MM.1S (cell line): ENCODE measurements around the gene ACKR4.
A peak's percentile ranks its signal among the peaks of the same experiment; 100 is the strongest.

Experiments
- DNase-seq: peaks from one replicate; pipeline ENCODE4 v3.0.0-alpha.2; 2015
- H2AFZ ChIP-seq: fragments of 300-600 bp; sonication (generic); 2 replicates; pipeline ENCODE4 v1.6.0; 2016; ENCODE audit warnings: antibody characterized with exemption, low read length
- H3F3A ChIP-seq: fragments of 300-600 bp; sonication (generic); 2 replicates; pipeline ENCODE4 v1.6.1; 2016; ENCODE audit warnings: mild to moderate bottlenecking, antibody characterized with exemption, low read length, moderate library complexity, mixed read lengths; ENCODE audit not compliant: insufficient read depth
- H3K27ac ChIP-seq: fragments of 300-600 bp; sonication (generic); 2 replicates; pipeline ENCODE4 v1.5.1; 2016; ENCODE audit warnings: mild to moderate bottlenecking, low read length
- H3K27me3 ChIP-seq: fragments of 300-600 bp; sonication (generic); replicated peaks from 2 replicates; pipeline ENCODE4 v1.6.0; 2016; ENCODE audit warnings: low read length; ENCODE audit not compliant: insufficient read depth
- H3K36me3 ChIP-seq: fragments of 300-600 bp; sonication (generic); replicated peaks from 2 replicates; pipeline ENCODE4 v1.6.1; 2016; ENCODE audit warnings: mild to moderate bottlenecking, low read length, mixed read lengths; ENCODE audit not compliant: insufficient read depth
- H3K4me1 ChIP-seq: fragments of 300-600 bp; sonication (generic); 2 replicates; pipeline ENCODE4 v1.6.1; 2016; ENCODE audit warnings: low read length, mixed read lengths
- H3K4me2 ChIP-seq: fragments of 300-600 bp; sonication (generic); 2 replicates; pipeline ENCODE4 v1.6.0; 2016; ENCODE audit warnings: low read depth, low read length
- H3K4me3 ChIP-seq: fragments of 300-600 bp; sonication (generic); 2 replicates; pipeline ENCODE4 v1.5.1; 2016; ENCODE audit warnings: low read length, mixed read lengths
- H3K79me2 ChIP-seq: fragments of 300-600 bp; sonication (generic); 2 replicates; pipeline ENCODE4 v1.6.1; 2016; ENCODE audit warnings: mixed run types, low read length, mixed read lengths
- H3K9ac ChIP-seq: fragments of 300-600 bp; sonication (generic); 2 replicates; pipeline ENCODE4 v1.6.1; 2016; ENCODE audit warnings: low read length, mixed read lengths
- H3K9me2 ChIP-seq: fragments of 300-600 bp; sonication (generic); replicated peaks from 2 replicates; pipeline ENCODE4 v1.6.1; 2016; ENCODE audit warnings: mild to moderate bottlenecking, low read length, mixed read lengths; ENCODE audit not compliant: insufficient read depth
- H3K9me3 ChIP-seq: fragments of 300-600 bp; sonication (generic); replicated peaks from 2 replicates; pipeline ENCODE4 v1.6.1; 2016; ENCODE audit warnings: mild to moderate bottlenecking, low read length, mixed read lengths; ENCODE audit not compliant: insufficient read depth
- H4K20me1 ChIP-seq: fragments of 300-600 bp; sonication (generic); 2 replicates; pipeline ENCODE4 v1.6.1; 2016; ENCODE audit warnings: mild to moderate bottlenecking, low read length, moderate library complexity, mixed read lengths; ENCODE audit not compliant: insufficient read depth
- EZH2 ChIP-seq: fragments of 300-600 bp; sonication (generic); optimal IDR thresholded peaks from 2 replicates; pipeline ENCODE3; 2017; ENCODE audit warnings: low read depth, mild to moderate bottlenecking, antibody characterized with exemption, low read length, mixed read lengths
- EZH2phosphoT487 ChIP-seq: fragments of 300-600 bp; sonication (generic); IDR thresholded peaks from 2 replicates; pipeline ENCODE4 v1.6.1; 2018; ENCODE audit warnings: antibody characterized with exemption, low read length
- TF ChIP-seq, protein P1 (sequence below): fragments of 300-600 bp; sonication (generic); IDR thresholded peaks from 2 replicates; pipeline ENCODE4 v1.5.1; 2016; ENCODE audit warnings: antibody characterized with exemption, low read length, mixed read lengths

Gene ACKR4

DNA sequence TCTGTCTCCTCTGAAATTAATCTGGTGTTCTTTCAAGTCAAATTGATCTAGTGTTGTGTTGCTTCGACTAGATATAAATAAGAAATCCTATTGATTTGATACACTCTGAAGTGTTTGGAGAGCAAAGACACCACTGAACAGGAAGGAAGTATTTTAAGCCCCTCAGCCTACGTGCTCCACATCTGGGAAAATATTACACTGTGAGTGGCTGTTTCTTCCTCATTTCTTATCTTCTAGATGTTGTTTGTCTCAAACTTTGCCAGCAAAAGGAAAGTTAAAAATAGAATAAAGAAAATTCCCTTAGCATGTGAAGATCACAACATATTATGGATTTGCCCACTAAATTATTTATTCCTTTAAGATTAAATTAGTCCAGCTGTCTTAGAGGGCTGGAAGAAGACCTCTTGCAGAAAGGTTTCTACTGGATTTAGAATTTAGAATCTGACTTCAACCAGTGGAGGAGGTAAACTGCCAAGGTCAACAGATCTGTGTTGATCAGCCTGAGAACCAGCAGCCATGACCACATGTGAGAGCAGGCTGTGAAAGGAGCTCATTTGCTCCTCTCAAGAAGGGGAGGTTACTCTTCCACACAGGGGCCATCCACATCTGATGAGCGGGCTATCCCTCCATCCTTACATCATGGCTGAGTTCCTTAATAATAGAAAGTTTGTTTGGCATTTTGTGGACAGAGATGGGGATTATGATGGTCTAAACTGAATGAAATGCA lies 46.3 kb upstream of the ACKR4 start:
- H3K79me2 ChIP-seq, result no peaks in the 10 kb centered on the region
- no peaks in the 10 kb centered on the region for H3K9me3 ChIP-seq
- peak; percentile 33 for DNase-seq
- peaks cover 22% of the 10 kb centered on the region for H3F3A ChIP-seq
- no peaks in the 10 kb centered on the region for H3K9me2 ChIP-seq
- peak overlapping the region; percentile 16; the same call in 1 of the 2 replicates for H3K9ac ChIP-seq
- peak overlapping the region; percentile 57 for H3K4me2 ChIP-seq
- H2AFZ ChIP-seq, result no peak overlapping the region
- peak overlapping the region; percentile 83 for H3K27ac ChIP-seq
- TF ChIP-seq EZH2phosphoT487, result no peak
- no peak for TF ChIP-seq EZH2
- TF ChIP-seq, protein P1, sequence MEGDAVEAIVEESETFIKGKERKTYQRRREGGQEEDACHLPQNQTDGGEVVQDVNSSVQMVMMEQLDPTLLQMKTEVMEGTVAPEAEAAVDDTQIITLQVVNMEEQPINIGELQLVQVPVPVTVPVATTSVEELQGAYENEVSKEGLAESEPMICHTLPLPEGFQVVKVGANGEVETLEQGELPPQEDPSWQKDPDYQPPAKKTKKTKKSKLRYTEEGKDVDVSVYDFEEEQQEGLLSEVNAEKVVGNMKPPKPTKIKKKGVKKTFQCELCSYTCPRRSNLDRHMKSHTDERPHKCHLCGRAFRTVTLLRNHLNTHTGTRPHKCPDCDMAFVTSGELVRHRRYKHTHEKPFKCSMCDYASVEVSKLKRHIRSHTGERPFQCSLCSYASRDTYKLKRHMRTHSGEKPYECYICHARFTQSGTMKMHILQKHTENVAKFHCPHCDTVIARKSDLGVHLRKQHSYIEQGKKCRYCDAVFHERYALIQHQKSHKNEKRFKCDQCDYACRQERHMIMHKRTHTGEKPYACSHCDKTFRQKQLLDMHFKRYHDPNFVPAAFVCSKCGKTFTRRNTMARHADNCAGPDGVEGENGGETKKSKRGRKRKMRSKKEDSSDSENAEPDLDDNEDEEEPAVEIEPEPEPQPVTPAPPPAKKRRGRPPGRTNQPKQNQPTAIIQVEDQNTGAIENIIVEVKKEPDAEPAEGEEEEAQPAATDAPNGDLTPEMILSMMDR, result no peak
- no peaks in the 10 kb centered on the region for H4K20me1 ChIP-seq
- H3K36me3 ChIP-seq, result no peaks in the 10 kb centered on the region
- H3K27me3 ChIP-seq, result no peaks in the 10 kb centered on the region
- peak overlapping the region; percentile 2; the same call in 1 of the 2 replicates for H3K4me3 ChIP-seq
- H3K4me1 ChIP-seq, result peaks cover 36% of the 10 kb centered on the region

DNA sequence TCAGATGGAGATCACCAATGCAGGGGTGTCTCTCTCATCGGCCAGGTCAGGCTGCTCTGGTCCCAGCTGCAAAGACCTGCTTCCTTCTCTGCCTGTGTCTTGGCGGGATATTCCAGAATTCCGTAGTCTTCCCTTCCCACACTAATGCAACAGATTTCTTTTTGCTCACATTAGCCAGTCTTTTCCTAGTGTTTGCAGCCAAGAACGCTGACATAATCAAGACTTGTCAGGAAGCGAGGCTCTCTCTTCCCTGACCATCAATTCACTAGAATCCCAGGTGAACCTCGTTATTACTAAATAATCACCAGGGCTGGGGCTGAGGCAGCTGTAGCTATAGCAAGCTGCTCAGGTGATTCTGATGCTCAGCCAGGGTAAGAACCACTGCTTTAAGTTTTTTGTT lies 43.2 kb upstream of the ACKR4 start:
- H3K9ac ChIP-seq, result no peak overlapping the region
- no peaks in the 10 kb centered on the region for H3K36me3 ChIP-seq
- no peaks in the 10 kb centered on the region for H3K79me2 ChIP-seq
- TF ChIP-seq EZH2phosphoT487 (no peak), EZH2 (no peak)
- TF ChIP-seq, protein P1, result no peak
- H3F3A ChIP-seq, result peaks cover 22% of the 10 kb centered on the region
- no peaks in the 10 kb centered on the region for H3K27me3 ChIP-seq
- no peak overlapping the region for H3K27ac ChIP-seq
- H3K9me2 ChIP-seq, result no peaks in the 10 kb centered on the region
- no peak overlapping the region for H3K4me3 ChIP-seq
- no peaks in the 10 kb centered on the region for H4K20me1 ChIP-seq
- no peak for DNase-seq
- no peaks in the 10 kb centered on the region for H3K9me3 ChIP-seq
- no peak overlapping the region for H3K4me2 ChIP-seq
- no peak overlapping the region for H2AFZ ChIP-seq
- peaks cover 36% of the 10 kb centered on the region for H3K4me1 ChIP-seq

GRCh38 chr3:132554437-132554836 lies 42.6 kb upstream of the ACKR4 start:
- Histone ChIP-seq H3K9me3 (no peaks in the 10 kb centered on the region), H3K27me3 (no peaks in the 10 kb centered on the region), H2AFZ (no peak overlapping the region), H3K4me3 (no peak overlapping the region), H3F3A (peaks cover 19% of the 10 kb centered on the region), H3K27ac (no peak overlapping the region), H3K4me1 (peaks cover 29% of the 10 kb centered on the region), H3K4me2 (no peak overlapping the region), H3K9ac (no peak overlapping the region), H4K20me1 (no peaks in the 10 kb centered on the region), H3K36me3 (no peaks in the 10 kb centered on the region), H3K79me2 (no peaks in the 10 kb centered on the region), H3K9me2 (no peaks in the 10 kb centered on the region)
- no peak for DNase-seq
- TF ChIP-seq EZH2 (no peak), EZH2phosphoT487 (no peak)
- TF ChIP-seq, protein P1, result no peak
